DOHH2 (cell line): ENCODE data around the gene FYB1.
A peak's percentile ranks its signal among the peaks of the same experiment; 100 is the strongest.

Experiments used
- H3F3A ChIP-seq: fragments of 200-600 bp; sonication (generic), shearing (Covaris generic); 2 replicates; pipeline ENCODE4 v1.6.0; 2016; ENCODE audit warnings: antibody characterized with exemption, mild to moderate bottlenecking; ENCODE audit not compliant: control insufficient read depth, insufficient read depth
- H3K27ac ChIP-seq: fragments of 200-600 bp; sonication (generic); 2 replicates; pipeline ENCODE4 v1.5.1; 2014; ENCODE audit warnings: low read depth, mild to moderate bottlenecking, low read length, moderate library complexity
- H3K27me3 ChIP-seq: fragments of 200-600 bp; sonication (generic); 2 replicates; pipeline ENCODE4 v1.6.1; 2014; ENCODE audit warnings: mild to moderate bottlenecking, low read length, mixed read lengths; ENCODE audit not compliant: control insufficient read depth
- H3K36me3 ChIP-seq: fragments of 200-600 bp; sonication (generic); 2 replicates; pipeline ENCODE4 v1.6.1; 2014; ENCODE audit warnings: mild to moderate bottlenecking, low read length, moderate library complexity, mixed read lengths; ENCODE audit not compliant: control insufficient read depth
- H3K4me1 ChIP-seq: fragments of 200-600 bp; sonication (generic); 2 replicates; pipeline ENCODE4 v1.6.1; 2014; ENCODE audit warnings: mild to moderate bottlenecking, low read length, mixed read lengths; ENCODE audit not compliant: control insufficient read depth
- H3K4me2 ChIP-seq: fragments of 200-600 bp; sonication (generic); 2 replicates; pipeline ENCODE4 v1.6.0; 2014; ENCODE audit warnings: mild to moderate bottlenecking, low read length, moderate library complexity
- H3K4me3 ChIP-seq: fragments of 200-600 bp; sonication (generic); 2 replicates; pipeline ENCODE4 v1.5.1; 2014; ENCODE audit warnings: mild to moderate bottlenecking, low read length, mixed read lengths
- H3K79me2 ChIP-seq: fragments of 200-600 bp; sonication (generic); 2 replicates; pipeline ENCODE4 v1.6.1; 2014; ENCODE audit warnings: mild to moderate bottlenecking, low read length, mixed read lengths; ENCODE audit not compliant: control insufficient read depth
- H3K9me2 ChIP-seq: fragments of 200-600 bp; sonication (generic); replicated peaks from 2 replicates; pipeline ENCODE4 v1.6.1; 2014; ENCODE audit warnings: mild to moderate bottlenecking, low read length, mixed read lengths; ENCODE audit not compliant: control insufficient read depth
- H3K9me3 ChIP-seq: fragments of 200-600 bp; sonication (generic); 2 replicates; pipeline ENCODE4 v1.6.1; 2014; ENCODE audit warnings: antibody characterized with exemption, low read length, mixed read lengths; ENCODE audit not compliant: control insufficient read depth, insufficient read depth
- H4K20me1 ChIP-seq: fragments of 200-600 bp; sonication (generic); 2 replicates; pipeline ENCODE4 v1.6.0; 2014; ENCODE audit warnings: low read depth, mild to moderate bottlenecking, antibody characterized with exemption, low read length, moderate library complexity; ENCODE audit not compliant: control insufficient read depth, insufficient read depth
- CTCF ChIP-seq: fragments of 200-600 bp; sonication (generic); IDR thresholded peaks from one replicate; pipeline ENCODE4 v1.5.1; 2014; ENCODE audit warnings: antibody characterized with exemption, mild to moderate bottlenecking, low read depth, low read length; ENCODE audit not compliant: poor library complexity, severe bottlenecking
- EZH2phosphoT487 ChIP-seq: fragments of 200-600 bp; sonication (generic); IDR thresholded peaks from 2 replicates; pipeline ENCODE4 v1.6.1; 2017; ENCODE audit warnings: borderline replicate concordance, mild to moderate bottlenecking, antibody characterized with exemption, low read length, moderate library complexity, mixed read lengths

The FYB1 gene

DNA sequence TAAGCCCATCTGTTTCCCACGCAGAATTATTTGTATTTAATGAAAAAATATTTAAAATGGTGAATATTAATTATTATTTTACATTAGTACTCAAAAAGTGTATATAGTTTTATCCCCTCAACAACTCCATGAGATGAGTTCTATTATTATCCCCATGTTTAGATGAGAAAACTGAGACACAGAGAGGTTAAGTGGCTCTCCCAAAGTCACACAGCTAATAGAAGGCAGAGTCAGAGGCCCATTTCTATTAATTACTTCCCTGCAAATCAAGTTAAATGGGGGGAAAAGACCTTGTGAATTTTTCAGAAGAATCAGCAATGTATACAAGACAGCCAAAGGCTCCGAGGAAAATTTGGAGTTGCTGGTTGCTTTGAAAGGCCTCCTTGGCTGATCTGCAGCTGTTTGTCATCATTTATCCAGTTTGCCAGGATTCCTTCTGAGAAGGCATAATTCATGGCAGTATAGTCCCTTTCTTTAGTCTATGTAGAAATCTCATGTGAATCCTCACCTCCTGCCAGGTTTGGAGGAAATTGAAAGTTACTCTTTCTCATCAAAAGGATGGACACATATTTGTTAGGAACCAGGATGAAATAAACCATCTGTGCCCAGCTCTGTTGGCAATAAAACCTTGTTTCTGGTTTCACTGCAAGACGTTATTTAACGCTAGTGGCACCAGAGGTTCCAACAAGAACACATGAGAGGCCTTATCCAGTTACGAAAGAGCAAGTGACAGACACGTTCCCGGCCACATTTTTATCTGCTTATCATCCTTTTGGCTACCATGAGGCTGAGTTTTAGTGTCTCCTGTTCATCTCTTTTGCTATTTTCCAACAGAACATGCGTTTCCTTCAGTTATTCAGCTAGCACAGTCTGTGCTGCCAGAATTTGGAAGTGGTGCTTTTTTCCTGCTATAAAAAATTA, 621 bp downstream of the FYB1 start:
- Histone ChIP-seq H3K36me3 (no peaks in the 10 kb centered on the region), H3K4me2 (no peak overlapping the region), H3K27me3 (no peaks in the 10 kb centered on the region), H3K9me3 (no peaks in the 10 kb centered on the region), H3K4me1 (no peaks in the 10 kb centered on the region), H4K20me1 (no peaks in the 10 kb centered on the region), H3K27ac (no peak overlapping the region), H3F3A (no peaks in the 10 kb centered on the region), H3K4me3 (no peak overlapping the region), H3K79me2 (no peaks in the 10 kb centered on the region), H3K9me2 (no peaks in the 10 kb centered on the region)
- TF ChIP-seq EZH2phosphoT487 (no peak), CTCF (no peak)

- Histone ChIP-seq H3K79me2 (no peaks in the 10 kb centered on the region), H4K20me1 (no peaks in the 10 kb centered on the region), H3K9me2 (no peaks in the 10 kb centered on the region), H3K36me3 (no peaks in the 10 kb centered on the region), H3K4me3 (no peak overlapping the region), H3K4me1 (no peaks in the 10 kb centered on the region), H3K4me2 (no peak overlapping the region), H3K27me3 (peaks cover under 1% of the 10 kb centered on the region; the same call in 1 of the 2 replicates), H3K27ac (no peak overlapping the region), H3K9me3 (no peaks in the 10 kb centered on the region), H3F3A (no peaks in the 10 kb centered on the region)
- no peak for TF ChIP-seq EZH2phosphoT487
- peak; percentile 89 for TF ChIP-seq CTCF
These were observed 1.7 kb downstream of the FYB1 start for GRCh38 chr5:39217365-39218281.

DNA sequence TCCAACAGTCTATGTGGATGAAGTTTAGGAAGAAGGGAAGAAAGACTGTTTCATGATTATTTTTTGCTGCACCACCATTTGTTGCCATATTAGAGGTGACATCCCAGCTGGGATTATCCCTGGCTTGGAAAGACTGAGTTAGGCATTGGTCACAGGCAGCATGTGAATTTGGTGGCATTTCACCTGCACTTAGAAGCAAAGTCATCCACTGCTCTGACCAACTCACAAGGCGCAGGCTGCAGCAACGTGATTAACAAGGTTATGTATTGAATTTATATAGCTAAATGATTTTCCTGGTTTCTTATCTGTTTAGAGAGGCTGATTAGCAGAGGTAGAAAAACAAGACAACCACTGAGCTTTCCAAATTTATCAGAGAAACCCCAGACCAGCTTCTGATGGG, 2.7 kb downstream of the FYB1 start:
- H3K79me2 ChIP-seq, result no peaks in the 10 kb centered on the region
- no peak overlapping the region for H3K27ac ChIP-seq
- H3F3A ChIP-seq, result no peaks in the 10 kb centered on the region
- H3K9me3 ChIP-seq, result no peaks in the 10 kb centered on the region
- no peaks in the 10 kb centered on the region for H3K4me1 ChIP-seq
- TF ChIP-seq CTCF (no peak), EZH2phosphoT487 (no peak)
- no peaks in the 10 kb centered on the region for H4K20me1 ChIP-seq
- H3K27me3 ChIP-seq, result peaks cover 2% of the 10 kb centered on the region; the same call in 1 of the 2 replicates
- H3K9me2 ChIP-seq, result no peaks in the 10 kb centered on the region
- H3K36me3 ChIP-seq, result no peaks in the 10 kb centered on the region
- no peak overlapping the region for H3K4me2 ChIP-seq
- no peak overlapping the region for H3K4me3 ChIP-seq
